Activated naive CD4-positive, alpha-beta T cell treated with anti-CD3 and anti-CD28 coated beads, Interleukin-2, amount 50 U/mL, for 24 hours (primary cell): ENCODE measurements around the gene SLX1A.
"Not testable (repeated sequence)": the region's sequence is repeated elsewhere in the genome, so short reads cannot be mapped to it uniquely, and the experiment has no call there.

Experiments used
- H3K27ac Mint-ChIP-seq: one replicate; pipeline ENCODE4 v1.8.0; 2021; ENCODE audit warnings: mild to moderate bottlenecking, mixed read lengths
- H3K27me3 Mint-ChIP-seq: one replicate; pipeline ENCODE4 v1.8.0; 2021; ENCODE audit warnings: mixed read lengths
- H3K36me3 Mint-ChIP-seq: one replicate; pipeline ENCODE4 v1.8.0; 2021; ENCODE audit warnings: mixed read lengths
- H3K4me1 Mint-ChIP-seq: one replicate; pipeline ENCODE4 v1.8.0; 2021; ENCODE audit warnings: mixed read lengths
- H3K4me3 Mint-ChIP-seq: one replicate; pipeline ENCODE4 v1.8.0; 2021; ENCODE audit warnings: mild to moderate bottlenecking, mixed read lengths
- H3K9me3 Mint-ChIP-seq: one replicate; pipeline ENCODE4 v1.8.0; 2021; ENCODE audit warnings: mixed read lengths

The SLX1A gene

DNA sequence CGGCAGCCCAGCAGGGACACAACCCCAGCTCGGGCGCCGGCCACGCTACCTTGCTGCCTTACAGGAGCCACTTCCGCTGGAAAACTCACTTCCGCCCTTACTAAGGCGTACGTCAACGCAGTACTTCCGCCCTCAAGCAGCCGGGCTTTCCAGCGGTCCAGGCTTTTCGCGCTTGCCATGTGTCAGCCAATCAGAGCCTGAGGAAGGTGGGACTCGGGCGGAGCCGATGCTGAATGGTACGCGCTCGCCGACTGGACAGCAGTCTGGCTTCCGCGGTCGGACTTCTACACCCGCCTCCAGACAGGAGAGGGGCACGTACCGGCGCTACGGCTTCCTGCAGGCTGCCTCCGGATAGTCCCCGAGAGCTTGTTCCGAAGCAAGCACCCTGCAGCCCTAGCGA lies at the start of gene SLX1A, which contains the start of gene BOLA2B:
SLX1A (plus strand) TSS at position 261 of the 400 bp plus-strand sequence. CDS start 210 bp downstream, outside the sequence.
BOLA2B (minus strand) TSS at position 52 of the 400 bp plus-strand sequence. CDS start 71 bp downstream, outside the sequence.
- H3K4me1 Mint-ChIP-seq, H3K36me3 Mint-ChIP-seq, H3K27ac Mint-ChIP-seq, H3K27me3 Mint-ChIP-seq, H3K4me3 Mint-ChIP-seq, H3K9me3 Mint-ChIP-seq: not testable (repeated sequence)

DNA sequence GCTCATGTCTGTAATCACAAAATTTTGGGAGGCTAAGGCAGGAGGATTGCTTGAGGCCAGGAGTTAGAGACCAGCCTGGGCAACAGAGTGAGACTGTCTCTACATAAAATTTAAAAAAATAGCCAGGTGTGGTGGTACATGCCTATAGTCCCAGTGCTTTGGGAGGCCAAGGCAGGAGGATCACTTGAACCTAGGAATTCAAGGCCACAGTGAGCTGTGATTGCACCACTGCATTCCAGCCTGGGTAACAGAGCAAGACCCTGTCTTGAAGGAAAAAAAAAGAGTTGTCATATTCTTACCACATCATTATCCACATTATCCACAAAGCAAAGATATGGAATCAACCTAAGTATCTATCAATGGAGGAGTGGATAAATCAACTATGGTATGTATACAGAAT lies 49.7 kb upstream of the SLX1A start:
- Mint-ChIP-seq H3K4me3 (no peak overlapping the region), H3K9me3 (no peaks in the 10 kb centered on the region), H3K4me1 (peaks cover 28% of the 10 kb centered on the region), H3K36me3 (no peaks in the 10 kb centered on the region), H3K27me3 (no peaks in the 10 kb centered on the region), H3K27ac (no peak overlapping the region)

DNA sequence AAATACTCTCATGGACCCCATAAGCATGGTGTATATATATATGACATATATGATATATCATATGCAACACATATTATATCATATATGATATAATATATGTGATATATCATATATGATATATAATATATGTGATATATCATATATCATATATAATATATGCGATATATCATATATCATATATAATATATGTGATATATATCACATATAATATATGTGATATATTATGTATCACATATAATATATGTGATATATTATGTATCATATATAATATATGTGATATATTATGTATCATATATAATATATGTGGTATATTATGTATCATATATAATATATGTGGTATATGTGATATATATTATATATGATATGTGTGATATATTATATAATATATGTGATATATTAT lies 48.8 kb upstream of the SLX1A start:
- Mint-ChIP-seq H3K27ac (no peak overlapping the region), H3K36me3 (no peaks in the 10 kb centered on the region), H3K9me3 (peaks cover 5% of the 10 kb centered on the region), H3K4me1 (peaks cover 19% of the 10 kb centered on the region), H3K27me3 (no peaks in the 10 kb centered on the region), H3K4me3 (no peak overlapping the region)

DNA sequence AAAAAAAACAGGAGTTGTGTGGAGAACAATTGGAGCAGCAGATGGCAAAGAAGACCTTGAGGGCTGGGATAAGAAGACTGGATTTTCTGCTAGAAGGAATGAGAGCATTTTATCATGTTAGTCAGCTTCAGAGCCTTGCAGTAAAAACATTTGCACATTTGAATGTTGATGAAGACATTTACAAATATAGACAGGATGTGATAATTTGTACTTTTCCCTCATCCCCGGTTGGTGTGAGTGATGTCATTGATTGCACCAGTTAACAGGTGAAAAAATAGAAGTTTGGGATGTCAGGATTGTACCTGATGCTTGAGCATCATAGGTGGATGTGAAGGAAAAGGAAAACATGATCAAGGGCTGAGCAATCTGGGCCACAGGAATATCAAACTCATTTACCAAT lies 48.0 kb upstream of the SLX1A start:
- H3K9me3 Mint-ChIP-seq: peaks cover 5% of the 10 kb centered on the region
- H3K27ac Mint-ChIP-seq: no peak overlapping the region
- no peaks in the 10 kb centered on the region for H3K36me3 Mint-ChIP-seq
- H3K4me3 Mint-ChIP-seq: no peak overlapping the region
- H3K4me1 Mint-ChIP-seq: peaks cover 13% of the 10 kb centered on the region
- H3K27me3 Mint-ChIP-seq: no peaks in the 10 kb centered on the region

DNA sequence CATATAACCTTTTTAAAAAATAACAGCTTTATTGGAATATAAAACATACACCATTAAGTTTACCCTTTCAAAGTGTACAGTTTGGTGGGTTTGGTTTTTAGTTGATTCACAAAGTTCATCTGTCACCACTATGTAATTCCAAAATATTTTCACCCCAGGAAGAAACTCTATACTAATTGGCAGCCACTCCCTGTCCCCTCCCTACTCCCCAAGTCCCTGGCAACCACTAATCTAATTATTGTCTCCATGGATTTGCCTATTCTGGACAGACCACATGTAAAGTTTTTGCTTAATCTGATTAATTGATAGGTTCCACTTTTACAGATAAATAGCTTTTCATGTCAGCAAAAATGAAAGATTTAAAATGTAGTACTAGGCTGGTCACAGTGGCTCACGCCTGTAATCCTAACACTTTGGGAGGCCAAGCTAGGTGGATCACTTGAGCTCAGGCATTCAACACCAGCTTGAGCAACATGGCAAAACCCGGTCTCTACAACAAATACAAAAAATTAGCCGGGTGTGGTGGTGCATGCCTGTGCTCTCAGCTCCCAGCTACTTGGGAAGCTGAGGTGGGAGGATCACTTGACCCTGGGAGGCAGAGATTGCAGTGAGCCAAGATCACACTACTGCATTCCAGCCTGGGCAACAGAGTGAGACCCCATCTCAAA lies 45.7 kb upstream of the SLX1A start:
- Mint-ChIP-seq H3K27me3 (no peaks in the 10 kb centered on the region), H3K4me3 (no peak overlapping the region)

DNA sequence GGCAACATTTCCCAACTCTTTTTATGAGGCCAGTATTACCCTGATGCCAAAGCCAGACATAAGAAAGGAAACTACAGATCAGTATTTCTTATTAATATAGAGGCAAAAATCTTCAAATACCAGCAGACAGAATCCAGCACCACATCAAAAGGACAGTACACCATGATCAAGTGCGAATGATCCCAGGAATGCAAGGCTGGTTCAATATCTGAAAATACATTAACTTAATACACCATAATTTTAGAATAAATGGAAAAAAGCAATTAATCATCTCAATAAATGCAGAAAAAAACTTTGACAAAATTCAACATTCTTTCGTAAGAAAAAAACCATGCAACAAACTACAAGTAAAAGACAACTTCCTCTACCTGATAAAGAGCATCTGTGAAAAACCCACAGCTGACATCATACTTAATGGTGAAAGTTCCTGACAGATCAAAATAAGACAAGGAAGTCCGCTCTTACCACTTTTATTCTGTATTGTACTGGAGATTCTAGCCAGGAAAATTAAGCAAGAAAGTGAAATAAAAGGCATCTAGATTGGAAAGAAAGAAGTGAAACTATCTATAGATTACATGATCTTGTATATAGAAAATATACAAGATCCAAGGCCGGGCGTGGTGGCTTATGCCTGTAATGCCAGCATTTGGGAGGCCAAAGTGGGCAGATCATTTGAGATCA lies 44.3 kb upstream of the SLX1A start:
- no peaks in the 10 kb centered on the region for H3K4me1 Mint-ChIP-seq
- no peak overlapping the region for H3K4me3 Mint-ChIP-seq
- H3K9me3 Mint-ChIP-seq: peaks cover 5% of the 10 kb centered on the region
- H3K27me3 Mint-ChIP-seq: no peaks in the 10 kb centered on the region
- H3K27ac Mint-ChIP-seq: peak overlapping the region; percentile 47
- no peaks in the 10 kb centered on the region for H3K36me3 Mint-ChIP-seq

More for the DNA sequence above, 45.7 kb upstream of the SLX1A start:
- Mint-ChIP-seq H3K9me3 (peaks cover 5% of the 10 kb centered on the region), H3K36me3 (no peaks in the 10 kb centered on the region), H3K4me1 (peaks cover 6% of the 10 kb centered on the region), H3K27ac (no peak overlapping the region)

DNA sequence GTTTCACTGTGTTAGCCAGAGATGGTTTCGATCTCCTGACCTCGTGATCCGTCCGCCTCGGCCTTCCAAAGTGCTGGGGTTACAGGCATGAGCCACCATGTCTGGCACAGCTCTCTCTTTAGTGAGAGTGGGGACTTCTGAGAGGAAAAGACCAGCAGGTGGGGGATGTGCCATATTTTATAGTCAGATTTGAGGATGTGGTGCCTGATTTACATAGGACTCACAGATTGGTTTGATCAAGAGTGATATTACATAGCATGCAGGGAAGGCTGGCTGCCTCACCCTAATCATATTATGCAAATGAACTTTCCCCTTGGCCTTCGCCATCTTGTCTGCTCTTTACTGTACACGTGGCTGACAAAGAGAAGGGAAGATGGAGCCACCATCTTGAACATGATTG lies 42.6 kb upstream of the SLX1A start:
- no peaks in the 10 kb centered on the region for H3K36me3 Mint-ChIP-seq
- no peaks in the 10 kb centered on the region for H3K4me1 Mint-ChIP-seq
- no peak overlapping the region for H3K4me3 Mint-ChIP-seq
- no peaks in the 10 kb centered on the region for H3K27me3 Mint-ChIP-seq
- H3K27ac Mint-ChIP-seq: no peak overlapping the region
- peaks cover 5% of the 10 kb centered on the region for H3K9me3 Mint-ChIP-seq

DNA sequence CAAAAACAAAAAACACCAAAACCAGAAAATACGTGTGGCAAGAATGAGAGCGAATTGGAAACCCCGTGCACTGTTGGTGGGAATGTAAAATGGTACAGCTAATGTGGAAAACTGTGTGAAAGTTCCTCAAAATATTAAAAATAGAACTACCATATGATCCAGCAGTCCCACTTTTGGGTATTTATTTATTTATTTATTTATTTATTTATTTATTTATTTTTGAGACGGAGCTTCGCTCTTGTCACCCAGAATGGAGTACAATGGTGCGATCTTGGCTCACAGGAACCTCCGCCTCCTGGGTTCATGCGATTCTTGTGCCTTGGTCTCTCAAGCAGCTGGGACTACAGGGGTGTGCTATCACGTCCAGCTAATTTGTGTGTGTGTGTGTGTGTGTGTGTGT lies 41.2 kb upstream of the SLX1A start:
- peaks cover 5% of the 10 kb centered on the region for H3K9me3 Mint-ChIP-seq
- H3K4me1 Mint-ChIP-seq: no peaks in the 10 kb centered on the region
- no peak overlapping the region for H3K27ac Mint-ChIP-seq
- no peaks in the 10 kb centered on the region for H3K27me3 Mint-ChIP-seq
- H3K4me3 Mint-ChIP-seq: no peak overlapping the region
- no peaks in the 10 kb centered on the region for H3K36me3 Mint-ChIP-seq

DNA sequence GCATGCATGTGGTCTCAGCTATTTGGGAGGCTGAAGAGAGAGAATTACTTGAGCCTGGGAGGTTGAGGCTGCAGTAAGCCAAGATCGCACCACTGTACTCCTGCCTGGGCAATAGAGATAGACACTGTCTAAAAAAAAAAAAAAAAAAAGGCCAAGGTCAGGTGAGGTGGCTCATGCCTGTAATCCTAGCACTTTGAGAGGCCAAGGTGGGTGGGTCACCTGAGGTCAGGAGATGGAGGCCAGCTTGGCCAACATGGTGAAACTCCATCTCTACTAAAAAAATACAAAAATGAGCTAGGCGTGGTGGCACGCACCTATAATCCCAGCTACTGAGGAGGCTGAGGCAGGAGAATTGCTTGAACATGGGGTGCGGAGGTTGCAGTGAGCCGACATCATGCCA lies 38.5 kb upstream of the SLX1A start:
- H3K4me3 Mint-ChIP-seq: no peak overlapping the region

DNA sequence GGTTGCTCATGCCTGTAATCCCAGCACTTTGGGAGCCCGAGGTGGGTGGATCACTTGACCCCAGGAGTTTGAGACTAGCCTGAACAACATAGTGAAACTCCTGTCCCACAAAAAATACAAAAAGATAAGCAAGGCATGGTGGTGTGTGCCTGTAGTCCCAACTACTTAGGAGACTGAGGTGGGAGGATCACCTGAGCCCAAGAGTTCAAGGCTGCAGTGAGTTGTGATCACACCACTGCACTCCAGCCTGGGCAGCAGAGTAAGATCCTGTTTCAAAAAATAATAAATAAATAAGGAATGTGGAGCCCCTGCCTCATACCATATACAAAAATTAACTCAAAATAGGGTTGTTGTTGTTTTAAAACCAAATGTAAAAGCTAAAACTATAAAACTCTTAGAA lies 36.5 kb upstream of the SLX1A start:
- no peaks in the 10 kb centered on the region for H3K4me1 Mint-ChIP-seq
- H3K36me3 Mint-ChIP-seq: no peaks in the 10 kb centered on the region
- H3K27ac Mint-ChIP-seq: no peak overlapping the region
- no peaks in the 10 kb centered on the region for H3K9me3 Mint-ChIP-seq
- no peak overlapping the region for H3K4me3 Mint-ChIP-seq
- no peaks in the 10 kb centered on the region for H3K27me3 Mint-ChIP-seq

More for the DNA sequence above, 38.5 kb upstream of the SLX1A start:
- H3K36me3 Mint-ChIP-seq: no peaks in the 10 kb centered on the region
- H3K27ac Mint-ChIP-seq: no peak overlapping the region
- no peaks in the 10 kb centered on the region for H3K27me3 Mint-ChIP-seq
- no peaks in the 10 kb centered on the region for H3K9me3 Mint-ChIP-seq
- no peaks in the 10 kb centered on the region for H3K4me1 Mint-ChIP-seq

DNA sequence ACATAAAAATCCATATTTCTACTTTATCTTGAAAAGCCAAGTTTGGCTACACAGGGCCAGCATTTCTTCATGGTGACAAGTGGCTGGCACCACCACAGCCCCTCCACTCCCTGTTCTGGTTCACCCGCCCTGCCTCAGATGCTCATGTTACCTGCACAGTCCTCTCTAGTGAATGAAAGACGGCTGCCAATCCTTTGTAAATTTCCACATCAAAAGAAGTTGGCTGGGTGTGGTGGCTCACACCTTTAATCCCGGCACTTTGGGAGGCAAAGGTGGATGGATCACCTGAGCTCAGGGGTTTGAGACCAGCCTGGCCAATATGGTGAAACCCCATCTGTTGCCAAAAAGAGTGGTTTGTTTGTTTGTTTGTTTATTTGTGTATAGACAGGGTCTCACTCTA lies 30.1 kb upstream of the SLX1A start:
- H3K27ac Mint-ChIP-seq: no peak overlapping the region
- H3K9me3 Mint-ChIP-seq: no peaks in the 10 kb centered on the region
- no peak overlapping the region for H3K4me3 Mint-ChIP-seq
- no peaks in the 10 kb centered on the region for H3K36me3 Mint-ChIP-seq
- H3K27me3 Mint-ChIP-seq: no peaks in the 10 kb centered on the region
- peaks cover 37% of the 10 kb centered on the region for H3K4me1 Mint-ChIP-seq

DNA sequence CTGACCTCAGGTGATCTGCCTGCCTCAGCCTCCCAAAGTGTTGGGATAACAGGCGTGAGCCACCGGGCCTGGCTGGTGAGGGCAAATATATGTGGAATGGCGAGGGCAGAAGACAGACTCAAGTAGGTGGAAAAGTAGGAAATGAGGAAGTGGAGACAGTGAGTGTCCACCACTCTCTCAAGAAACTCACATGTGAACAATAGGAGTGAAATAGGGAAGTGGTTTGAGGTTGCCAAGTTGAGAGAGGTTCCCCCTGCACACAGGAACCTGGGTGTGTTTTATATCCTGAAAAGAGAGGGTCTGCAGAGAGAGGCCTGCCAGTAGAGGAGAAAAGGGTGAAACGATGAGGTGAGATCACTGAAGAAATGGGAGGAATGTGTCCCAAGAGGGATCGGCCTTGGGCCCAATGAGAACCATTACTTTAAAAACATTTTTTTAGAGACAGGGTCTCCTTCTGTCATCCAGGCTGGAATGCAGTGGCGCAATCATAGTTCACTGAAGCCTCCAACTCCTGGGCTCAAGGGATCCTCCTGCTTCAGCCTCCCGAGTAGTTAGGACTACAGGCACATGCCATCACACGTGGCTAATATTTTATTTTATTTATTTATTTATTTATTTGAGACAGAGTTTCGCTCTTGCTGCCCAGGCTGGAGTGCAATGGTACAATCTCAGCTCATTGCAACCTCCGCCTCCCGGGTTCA lies 27.3 kb upstream of the SLX1A start:
- peak overlapping the region; percentile 8 for H3K4me3 Mint-ChIP-seq
- H3K27me3 Mint-ChIP-seq: no peaks in the 10 kb centered on the region
- no peaks in the 10 kb centered on the region for H3K9me3 Mint-ChIP-seq
- peaks cover 37% of the 10 kb centered on the region for H3K4me1 Mint-ChIP-seq
- H3K27ac Mint-ChIP-seq: peak overlapping the region; percentile 88
- no peaks in the 10 kb centered on the region for H3K36me3 Mint-ChIP-seq

DNA sequence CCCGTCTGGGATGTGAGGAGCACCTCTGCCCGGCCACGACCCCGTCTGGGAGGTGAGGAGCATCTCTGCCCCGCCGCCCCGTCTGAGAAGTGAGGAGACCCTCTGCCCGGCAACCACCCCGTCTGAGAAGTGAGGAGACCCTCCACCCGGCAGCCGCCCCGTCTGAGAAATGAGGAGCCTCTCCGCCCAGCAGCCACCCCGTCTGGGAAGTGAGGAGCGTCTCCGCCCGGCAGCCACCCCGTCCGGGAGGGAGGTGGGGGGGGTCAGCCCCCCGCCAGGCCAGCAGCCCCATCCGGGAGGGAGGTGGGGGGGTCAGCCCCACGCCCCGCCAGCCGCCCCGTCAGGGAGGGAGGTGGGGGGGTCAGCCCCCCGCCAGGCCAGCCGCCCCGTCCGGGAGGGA lies 24.9 kb upstream of the SLX1A start:
- not testable (repeated sequence) for H3K9me3 Mint-ChIP-seq, H3K36me3 Mint-ChIP-seq, H3K27me3 Mint-ChIP-seq, H3K27ac Mint-ChIP-seq, H3K4me3 Mint-ChIP-seq
- H3K4me1 Mint-ChIP-seq: peaks cover 33% of the 10 kb centered on the region

DNA sequence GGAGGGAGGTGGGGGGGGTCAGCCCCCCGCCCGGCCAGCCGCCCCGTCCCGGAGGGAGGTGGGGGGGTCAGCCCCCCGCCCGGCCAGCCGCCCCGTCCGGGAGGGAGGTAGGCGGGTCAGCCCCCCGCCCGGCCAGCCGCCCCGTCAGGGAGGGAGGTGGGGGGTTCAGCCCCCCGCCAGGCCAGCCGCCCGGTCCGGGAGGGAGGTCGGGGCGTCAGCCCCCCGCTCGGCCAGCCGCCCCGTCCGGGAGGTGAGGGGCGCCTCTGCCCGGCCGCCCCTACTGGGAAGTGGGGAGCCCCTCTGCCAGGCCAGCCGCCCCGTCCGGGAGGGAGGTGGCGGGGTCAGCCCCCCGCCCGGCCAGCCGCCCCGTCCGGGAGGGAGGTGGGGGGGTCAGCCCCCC lies 24.3 kb upstream of the SLX1A start:
- not testable (repeated sequence) for H3K4me3 Mint-ChIP-seq, H3K9me3 Mint-ChIP-seq, H3K36me3 Mint-ChIP-seq, H3K27ac Mint-ChIP-seq, H3K27me3 Mint-ChIP-seq
- peaks cover 32% of the 10 kb centered on the region for H3K4me1 Mint-ChIP-seq

DNA sequence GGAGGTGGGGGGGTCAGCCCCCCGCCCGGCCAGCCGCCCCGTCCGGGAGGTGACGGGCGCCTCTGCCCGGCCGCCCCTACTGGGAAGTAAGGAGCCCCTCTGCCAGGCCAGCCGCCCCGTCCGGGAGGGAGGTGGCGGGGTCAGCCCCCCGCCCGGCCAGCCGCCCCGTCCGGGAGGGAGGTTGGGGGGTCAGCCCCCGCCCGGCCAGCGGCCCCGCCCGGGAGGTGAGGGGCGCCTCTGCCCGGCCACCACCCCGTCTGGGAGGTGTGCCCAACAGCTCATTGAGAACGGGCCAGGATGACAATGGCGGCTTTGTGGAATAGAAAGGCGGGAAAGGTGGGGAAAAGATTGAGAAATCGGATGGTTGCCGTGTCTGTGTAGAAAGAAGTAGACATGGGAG lies 23.5 kb upstream of the SLX1A start:
- H3K4me1 Mint-ChIP-seq: peaks cover 24% of the 10 kb centered on the region
- H3K9me3 Mint-ChIP-seq, H3K27ac Mint-ChIP-seq, H3K27me3 Mint-ChIP-seq, H3K4me3 Mint-ChIP-seq, H3K36me3 Mint-ChIP-seq: not testable (repeated sequence)

DNA sequence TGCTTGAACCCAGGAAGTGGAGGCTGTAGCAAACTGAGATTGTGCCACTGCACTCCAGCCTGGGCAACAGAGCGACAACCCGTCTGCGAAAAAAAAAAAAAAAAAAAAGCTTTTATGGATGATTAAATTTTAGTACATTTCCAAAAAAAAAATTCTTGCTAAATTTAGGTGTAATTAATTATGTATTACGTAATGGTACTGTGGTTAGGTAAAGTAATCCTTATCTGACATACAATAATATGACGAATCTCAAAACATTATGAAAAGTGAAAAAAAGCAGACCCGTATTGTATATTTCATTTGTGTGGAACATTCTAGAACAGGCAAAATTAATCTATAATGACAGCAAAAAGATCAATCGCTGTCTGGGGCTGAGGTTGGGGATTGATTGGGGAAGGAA lies 20.6 kb upstream of the SLX1A start:
- Mint-ChIP-seq H3K27me3 (no peaks in the 10 kb centered on the region), H3K27ac (no peak overlapping the region), H3K9me3 (no peaks in the 10 kb centered on the region), H3K4me1 (peaks cover 3% of the 10 kb centered on the region), H3K36me3 (no peaks in the 10 kb centered on the region), H3K4me3 (no peak overlapping the region)
